ENCODE results near the gene MIB2.
"Not testable (repeated sequence)": the region's sequence is repeated elsewhere in the genome, so short reads cannot be mapped to it uniquely, and the experiment has no call there.

Gene MIB2

GRCh38 chr1:1628754-1629429 is 13.6 kb downstream of the MIB2 start:
- DNase-seq = no peak

DNA sequence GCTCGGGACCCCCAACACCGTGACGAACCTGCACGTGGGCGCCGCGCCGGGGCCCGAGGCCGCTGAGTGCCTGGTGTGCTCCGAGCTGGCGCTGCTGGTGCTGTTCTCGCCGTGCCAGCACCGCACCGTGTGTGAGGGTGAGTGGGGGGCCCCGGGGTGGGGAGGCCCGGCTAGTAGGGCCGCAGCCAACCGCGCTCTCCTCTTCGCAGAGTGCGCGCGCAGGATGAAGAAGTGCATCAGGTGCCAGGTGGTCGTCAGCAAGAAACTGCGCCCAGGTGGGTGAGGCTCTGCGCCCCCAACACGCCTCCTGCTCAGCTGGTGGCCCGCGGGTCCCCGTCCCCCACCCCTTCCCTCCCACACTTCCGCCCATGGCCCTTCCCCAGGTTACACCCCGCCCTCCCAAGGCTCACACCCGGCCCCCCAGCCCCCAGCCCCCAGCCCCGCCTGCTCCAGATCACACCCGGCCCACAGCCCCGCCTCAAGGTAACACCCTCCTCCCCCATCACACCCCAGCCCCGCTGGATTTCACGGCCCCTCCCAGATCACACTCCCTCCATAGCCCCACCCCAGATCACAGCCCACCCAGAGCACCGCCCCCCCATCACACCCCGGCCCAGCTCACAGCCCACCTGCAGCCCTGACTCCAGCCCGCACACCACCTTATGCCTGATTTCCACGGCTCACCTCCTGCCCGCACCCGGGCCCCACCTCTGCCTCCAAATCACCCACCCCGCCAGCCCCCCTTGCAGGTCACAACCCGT is 14.3 kb downstream of the MIB2 start:
- DNase-seq = no peak

GRCh38 chr1:1630191-1630964 is 15.1 kb downstream of the MIB2 start:
- no peak for DNase-seq

- DNase-seq = no peak
Observed at GRCh38 chr1:1630965-1631781, 15.9 kb downstream of the MIB2 start.

GRCh38 chr1:1631782-1632420 is 16.6 kb downstream of the MIB2 start, which contains the start of gene MMP23B:
MMP23B (plus strand) TSS chr1:1632173; CDS start chr1:1632219, 46 bp downstream.
- DNase-seq = no peak

GRCh38 chr1:1633409-1633808 is 18.1 kb downstream of the MIB2 start:
- not testable (repeated sequence) for DNase-seq

DNA sequence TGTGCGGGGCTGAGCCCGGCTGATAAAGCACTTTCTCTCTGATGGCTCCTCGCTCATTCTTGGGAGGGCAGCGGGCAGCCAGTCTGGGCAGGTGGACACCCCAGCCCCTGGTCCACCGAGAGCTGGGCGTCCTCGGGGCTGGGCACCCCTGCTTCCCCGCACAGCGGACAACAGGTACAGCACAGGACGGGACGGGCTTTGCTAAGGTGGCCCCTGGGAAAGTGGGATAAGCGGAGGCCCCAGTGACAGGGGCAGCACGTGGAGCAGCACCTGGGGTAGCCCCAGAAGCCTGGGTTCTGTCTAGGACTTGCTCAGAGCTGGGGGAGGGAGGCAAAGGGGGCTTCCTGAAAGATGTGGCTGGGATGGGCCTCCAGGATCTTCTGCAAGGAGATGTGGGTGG is 19.3 kb downstream of the MIB2 start:
- not testable (repeated sequence) for DNase-seq

- not testable (repeated sequence) for DNase-seq
Observed at GRCh38 chr1:1636621-1637478, 21.6 kb downstream of the MIB2 start.

- not testable (repeated sequence) for DNase-seq
Observed at GRCh38 chr1:1637479-1637875, 22.2 kb downstream of the MIB2 start.

GRCh38 chr1:1638528-1638927 is 23.2 kb downstream of the MIB2 start:
- not testable (repeated sequence) for DNase-seq

- DNase-seq = not testable (repeated sequence)
Observed at GRCh38 chr1:1639368-1639767, 24.1 kb downstream of the MIB2 start.

GRCh38 chr1:1640081-1640480 is 24.8 kb downstream of the MIB2 start:
- DNase-seq = not testable (repeated sequence)

- not testable (repeated sequence) for DNase-seq
Observed at GRCh38 chr1:1640711-1641461, 25.6 kb downstream of the MIB2 start.

DNA sequence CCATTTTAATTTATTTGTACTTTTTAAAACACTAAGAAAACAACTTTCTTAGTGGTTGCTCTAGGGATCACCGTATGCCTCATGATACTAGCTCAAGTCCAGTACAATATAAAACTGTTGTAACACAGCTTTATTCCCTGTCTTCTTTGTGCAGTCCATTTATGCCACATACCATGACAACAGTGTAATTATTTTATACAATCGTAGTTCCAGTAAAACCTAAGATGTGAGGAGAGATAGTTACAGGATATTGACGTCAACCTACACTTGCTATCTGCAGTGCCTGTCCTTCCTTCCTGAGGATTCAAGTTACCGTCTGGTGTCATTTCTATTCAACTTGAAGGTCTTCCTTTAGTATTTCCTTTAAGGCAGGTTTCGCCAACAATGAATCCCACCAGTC is 31.0 kb downstream of the MIB2 start:
- DNase-seq = not testable (repeated sequence)

DNA sequence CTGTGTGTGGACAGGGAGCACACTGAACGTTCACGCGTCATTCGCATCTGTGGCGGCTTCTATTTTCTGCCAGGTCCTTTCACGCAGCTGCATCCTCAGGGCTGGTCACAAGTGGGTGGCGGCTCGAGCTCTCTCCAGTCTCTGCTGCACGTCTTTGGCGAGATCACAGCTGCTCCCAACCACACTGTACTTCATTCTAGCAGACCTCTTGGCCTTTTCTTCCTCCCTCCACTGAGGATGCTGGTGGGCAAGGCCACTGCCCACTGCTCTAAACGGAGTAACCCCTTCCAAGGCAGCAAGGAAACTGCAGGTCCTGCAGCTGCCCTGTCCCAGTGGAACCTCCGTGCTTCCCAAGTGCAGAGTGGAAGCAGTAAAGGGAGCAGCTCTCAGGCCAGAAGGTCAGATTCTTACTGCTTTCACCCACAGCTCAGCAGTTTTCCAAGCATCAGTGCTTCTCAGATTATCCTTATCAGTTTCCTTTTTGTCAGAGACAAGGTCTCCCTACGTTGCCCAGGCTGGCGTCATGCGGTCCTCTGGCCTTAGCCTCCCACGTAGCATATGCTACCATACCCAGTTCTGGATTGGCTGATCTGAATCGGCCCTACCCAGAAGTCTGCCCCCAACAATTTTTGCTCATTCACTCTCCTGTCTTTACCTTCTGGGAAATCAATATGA is 32.4 kb downstream of the MIB2 start:
- not testable (repeated sequence) for DNase-seq

DNA sequence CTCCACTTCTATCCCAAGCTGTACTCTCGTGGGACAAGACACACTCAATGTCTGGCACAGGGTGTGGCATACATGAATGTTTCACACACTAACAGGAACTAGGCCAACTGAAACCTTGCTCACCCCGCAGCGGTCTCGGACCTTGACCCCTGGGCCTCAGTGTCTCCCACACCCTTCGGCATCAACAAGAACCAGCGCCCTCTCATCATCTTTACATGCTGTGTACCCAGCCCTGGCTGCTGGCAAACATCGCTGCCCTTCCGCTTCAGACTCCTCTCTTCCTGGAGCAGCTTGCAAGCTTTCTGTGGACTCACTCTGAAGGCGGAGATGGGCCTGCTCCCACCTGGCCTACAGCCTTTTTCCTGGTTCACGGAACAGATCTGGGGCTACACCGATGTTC is 33.0 kb downstream of the MIB2 start:
- DNase-seq = not testable (repeated sequence)

- peak; percentile 86 for DNase-seq
Observed at GRCh38 chr1:1658583-1659549, 43.6 kb downstream of the MIB2 start, which contains the start of gene CDK11B. CDK11B (minus strand) TSS chr1:1659004; CDS start chr1:1657485, 1,519 bp downstream.

- DNase-seq = not testable (repeated sequence)
Observed at GRCh38 chr1:1662392-1662791, 47.1 kb downstream of the MIB2 start.

Data from kidney glomerular epithelial cell (primary cell).